GM19351 (cell line): Measurements from ENCODE around the gene POTEI.
"Not testable (repeated sequence)": the region's sequence is repeated elsewhere in the genome, so short reads cannot be mapped to it uniquely, and the experiment has no call there.

ENCODE experiments used
- ATAC-seq: cut with Tn5 transposase; IDR thresholded peaks from one replicate; pipeline ENCODE4 v1.9.1; 2021; ENCODE audit warnings: mild to moderate bottlenecking, moderate library complexity; ENCODE audit not compliant: unreplicated experiment

POTEI gene

GRCh38 chr2:130491073-130491472 is 18.1 kb downstream of the POTEI start:
- ATAC-seq, result not testable (repeated sequence)

GRCh38 chr2:130455413-130455812 is 53.7 kb downstream of the POTEI start:
- not testable (repeated sequence) for ATAC-seq

GRCh38 chr2:130454712-130455083 is 54.4 kb downstream of the POTEI start:
- not testable (repeated sequence) for ATAC-seq

- not testable (repeated sequence) for ATAC-seq
Measured at GRCh38 chr2:130453955-130454711, 55.0 kb downstream of the POTEI start.

GRCh38 chr2:130452897-130453296 is 56.2 kb downstream of the POTEI start:
- ATAC-seq, result not testable (repeated sequence)

GRCh38 chr2:130451823-130452222 is 57.3 kb downstream of the POTEI start:
- not testable (repeated sequence) for ATAC-seq

- not testable (repeated sequence) for ATAC-seq
Measured at GRCh38 chr2:130451278-130451677, 57.9 kb downstream of the POTEI start.

GRCh38 chr2:130450366-130450765 is 58.8 kb downstream of the POTEI start:
- ATAC-seq, result not testable (repeated sequence)

GRCh38 chr2:130427631-130428030 is 81.5 kb downstream of the POTEI start:
- ATAC-seq, result not testable (repeated sequence)

- not testable (repeated sequence) for ATAC-seq
Measured at GRCh38 chr2:130418845-130419244, 90.3 kb downstream of the POTEI start.

GRCh38 chr2:130416693-130417092 is 92.4 kb downstream of the POTEI start:
- ATAC-seq, result not testable (repeated sequence)
